Stimulated activated CD4-positive, alpha-beta T cell treated with anti-CD3 and anti-CD28 coated beads, Interleukin-1b, Interleukin-23, amount 100 ng/mL, for 1 hour (primary cell): ENCODE measurements around the gene TNFRSF18.

ENCODE experiments used
- DNase-seq, 2 donors: peaks; one replicate each; pipeline ENCODE4 v3.0.0-alpha.2; 2020; ENCODE audit warnings: low read depth in 2 of 2

Gene TNFRSF18

GRCh38 chr1:1213345-1214265 lies 7.2 kb upstream of the TNFRSF18 start, which contains the start of gene TNFRSF4:
Gene TNFRSF4, minus strand, starts transcription at chr1:1214153. Its CDS starts 26 bp downstream, at chr1:1214127.
- no peak for DNase-seq

DNA sequence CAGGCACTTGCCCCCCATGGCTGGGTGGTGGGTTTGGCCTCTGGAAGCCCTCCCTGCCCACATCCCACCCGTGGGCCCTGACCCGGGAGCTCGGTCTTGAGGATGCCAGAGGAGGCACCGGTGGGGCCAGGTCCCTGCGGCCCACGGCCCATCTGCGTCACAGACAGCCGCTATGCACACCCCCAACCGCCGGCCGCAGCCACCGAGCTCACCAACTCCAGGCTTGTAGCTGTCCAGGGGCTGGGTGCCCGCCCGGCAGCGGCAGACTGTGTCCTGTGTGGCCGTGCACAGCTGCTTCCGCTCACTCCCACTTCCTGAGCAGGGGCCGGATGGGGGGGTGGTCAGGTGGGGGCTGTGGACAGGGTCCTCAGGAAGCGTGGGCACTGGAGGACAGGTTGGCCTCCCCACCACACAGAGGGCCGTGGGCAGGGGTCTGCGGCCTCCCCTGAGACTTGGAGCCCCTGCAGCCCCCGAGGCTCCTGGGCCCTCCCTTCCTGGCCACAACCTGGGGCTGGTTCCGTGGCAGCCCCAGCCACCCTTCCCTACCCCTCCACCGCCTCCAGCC lies 6.5 kb upstream of the TNFRSF18 start:
- no peak for DNase-seq

DNA sequence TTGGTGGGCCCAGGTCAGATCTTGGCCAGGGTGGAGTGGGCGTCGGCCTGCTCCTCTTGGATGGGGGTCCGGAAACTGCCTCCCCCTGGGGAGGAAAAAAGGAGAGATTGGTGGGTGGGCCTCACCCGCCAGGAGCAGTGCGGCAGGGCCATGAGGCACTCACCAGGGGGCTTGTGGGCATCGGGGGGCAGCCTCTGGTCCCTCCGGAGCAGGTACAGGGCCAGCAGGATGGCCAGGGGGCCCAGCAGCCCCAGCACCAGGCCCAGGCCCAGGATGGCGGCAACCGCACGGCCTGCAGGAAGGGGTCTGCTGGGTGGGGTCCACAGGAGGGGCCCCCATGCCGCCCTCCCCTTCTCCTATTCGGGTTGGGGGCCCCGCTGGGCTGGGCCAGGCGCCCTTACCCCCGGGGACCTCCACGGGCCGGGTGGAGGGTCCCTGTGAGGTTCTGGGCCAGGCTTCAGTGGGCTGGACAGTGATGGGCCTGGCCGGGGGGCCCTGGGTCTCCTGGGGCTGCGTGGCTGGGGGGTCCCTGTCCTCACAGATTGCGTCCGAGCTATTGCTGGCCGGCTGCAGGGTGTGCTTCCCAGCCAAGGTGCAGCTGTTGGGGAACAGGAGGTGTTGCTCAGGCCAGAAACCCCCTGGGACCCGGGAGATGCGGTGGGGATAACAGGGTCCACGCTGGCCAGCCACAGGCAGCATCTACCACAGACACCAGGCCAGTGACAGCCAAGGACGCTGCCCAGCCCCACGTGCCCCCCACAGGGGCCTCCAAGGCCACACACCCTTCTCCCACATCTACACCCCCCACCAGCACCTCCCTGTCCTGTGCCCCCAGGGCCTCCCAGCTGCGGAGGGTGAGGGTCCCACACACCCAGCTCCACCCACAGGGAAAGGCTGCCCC lies 5.4 kb upstream of the TNFRSF18 start:
- DNase-seq = no peak

DNA sequence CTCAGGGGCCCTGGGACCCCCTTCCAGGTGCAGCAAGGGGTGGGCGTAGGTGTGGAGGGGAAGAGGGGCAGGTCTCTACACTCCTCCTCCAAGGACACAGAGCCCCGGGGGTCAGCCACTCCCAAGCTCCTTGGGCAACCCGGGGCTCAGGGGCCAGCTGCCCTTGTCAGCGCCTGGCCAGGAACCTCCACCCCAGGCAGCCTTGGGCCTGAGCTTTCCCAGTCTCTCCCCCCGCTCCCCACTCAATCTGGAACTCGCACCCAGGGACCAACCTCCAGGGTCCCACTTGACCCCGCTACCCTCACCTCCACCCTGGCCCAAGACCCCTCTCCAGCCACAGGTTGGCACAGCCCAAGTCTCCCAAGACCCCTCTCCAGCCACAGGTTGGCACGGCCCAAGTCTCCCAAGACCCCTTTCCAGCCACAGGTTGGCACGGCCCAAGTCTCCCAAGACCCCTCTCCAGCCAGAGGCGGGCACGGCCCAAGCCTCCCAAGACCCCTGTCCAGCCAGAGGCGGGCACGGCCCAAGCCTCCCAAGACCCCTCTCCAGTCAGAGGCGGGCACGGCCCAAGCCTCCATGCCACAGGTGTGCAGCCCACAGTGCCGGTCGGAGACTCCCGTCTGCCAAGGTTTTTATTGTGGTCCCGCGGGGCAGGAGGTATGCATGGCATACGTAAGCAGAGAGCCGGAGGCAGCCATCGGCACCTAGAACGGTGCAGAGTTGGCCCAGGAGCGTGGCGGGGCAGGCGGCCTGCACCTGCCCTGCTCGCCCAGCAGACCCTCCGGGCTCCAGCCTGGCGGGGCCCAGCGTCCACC lies 4.5 kb upstream of the TNFRSF18 start:
- no peak for DNase-seq

- no peak for DNase-seq
These were observed 2.5 kb upstream of the TNFRSF18 start for GRCh38 chr1:1208713-1209433.

DNA sequence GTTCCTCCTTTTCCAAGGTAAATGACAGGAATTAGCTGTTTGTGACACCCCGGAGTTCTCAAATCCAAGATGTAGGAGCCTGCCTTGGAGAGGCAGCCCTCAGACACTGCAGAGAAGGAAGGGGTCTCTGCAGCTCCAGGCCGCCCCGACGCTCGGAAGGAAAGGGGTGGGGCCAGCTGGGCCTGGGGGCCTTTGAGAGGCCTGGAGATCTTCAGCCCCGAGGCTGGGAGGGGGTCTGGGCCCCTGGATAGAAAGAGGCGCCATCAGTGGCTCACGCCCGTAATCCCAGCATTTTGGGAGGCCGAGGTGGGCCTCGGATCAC lies 1.1 kb upstream of the TNFRSF18 start:
- no peak for DNase-seq

DNA sequence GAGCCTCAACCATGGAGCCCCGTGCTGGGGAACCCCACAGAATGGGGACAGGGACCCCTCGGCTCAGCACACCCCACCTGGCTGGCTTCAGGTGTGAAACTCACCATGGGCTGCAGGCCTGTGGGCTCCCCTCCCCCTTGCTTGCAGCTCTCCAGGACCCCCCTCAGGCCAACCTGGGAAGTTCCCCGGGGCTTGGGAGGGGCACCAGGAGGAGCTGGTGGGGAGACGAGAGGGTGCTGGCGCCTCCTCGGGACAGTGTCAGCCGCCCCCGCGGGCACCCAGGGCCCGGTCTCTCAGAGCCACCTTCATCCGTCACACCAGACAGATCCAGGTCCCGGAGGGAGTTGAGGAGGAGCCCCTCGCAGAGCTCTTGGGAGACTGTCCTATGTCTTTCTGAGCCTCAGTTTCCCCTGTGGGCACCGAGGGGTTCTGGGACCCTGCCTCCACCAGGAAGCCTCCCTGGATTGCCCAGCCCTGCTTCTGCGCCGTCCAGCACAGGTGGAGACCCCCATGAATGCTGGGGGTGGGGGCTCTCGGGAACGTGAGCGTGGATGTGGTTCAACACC lies 657 bp upstream of the TNFRSF18 start:
- no peak for DNase-seq

- DNase-seq = no peak
These were observed 520 bp downstream of the TNFRSF18 start for GRCh38 chr1:1205769-1206375.

- DNase-seq = no peak
These were observed 1.2 kb downstream of the TNFRSF18 start for GRCh38 chr1:1204998-1205768.

DNA sequence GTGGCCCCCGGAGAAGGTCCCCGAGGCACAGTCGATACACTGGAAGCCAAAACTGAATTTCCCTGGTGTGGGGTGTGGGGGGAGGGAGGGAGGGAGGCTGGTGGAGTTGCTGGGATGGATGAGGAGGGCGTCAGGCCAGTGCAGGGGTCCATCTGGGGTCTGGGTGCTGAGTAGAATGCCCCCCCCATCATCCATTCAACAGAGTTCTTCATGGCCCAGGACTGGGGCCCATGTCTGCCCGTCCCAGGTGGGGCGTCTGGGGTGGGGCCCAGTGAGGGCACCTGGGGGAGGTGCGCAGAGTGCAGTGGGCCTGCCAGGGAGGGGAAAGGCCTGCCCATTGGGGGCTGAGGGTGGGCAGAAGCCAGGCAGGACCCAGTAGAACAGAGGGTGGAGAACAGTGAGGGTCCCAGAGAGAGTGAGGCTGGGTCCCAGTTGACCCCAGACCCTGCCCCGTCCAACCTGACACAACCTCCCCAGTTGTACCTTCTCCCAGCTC lies 1.9 kb downstream of the TNFRSF18 start:
- DNase-seq = no peak

DNA sequence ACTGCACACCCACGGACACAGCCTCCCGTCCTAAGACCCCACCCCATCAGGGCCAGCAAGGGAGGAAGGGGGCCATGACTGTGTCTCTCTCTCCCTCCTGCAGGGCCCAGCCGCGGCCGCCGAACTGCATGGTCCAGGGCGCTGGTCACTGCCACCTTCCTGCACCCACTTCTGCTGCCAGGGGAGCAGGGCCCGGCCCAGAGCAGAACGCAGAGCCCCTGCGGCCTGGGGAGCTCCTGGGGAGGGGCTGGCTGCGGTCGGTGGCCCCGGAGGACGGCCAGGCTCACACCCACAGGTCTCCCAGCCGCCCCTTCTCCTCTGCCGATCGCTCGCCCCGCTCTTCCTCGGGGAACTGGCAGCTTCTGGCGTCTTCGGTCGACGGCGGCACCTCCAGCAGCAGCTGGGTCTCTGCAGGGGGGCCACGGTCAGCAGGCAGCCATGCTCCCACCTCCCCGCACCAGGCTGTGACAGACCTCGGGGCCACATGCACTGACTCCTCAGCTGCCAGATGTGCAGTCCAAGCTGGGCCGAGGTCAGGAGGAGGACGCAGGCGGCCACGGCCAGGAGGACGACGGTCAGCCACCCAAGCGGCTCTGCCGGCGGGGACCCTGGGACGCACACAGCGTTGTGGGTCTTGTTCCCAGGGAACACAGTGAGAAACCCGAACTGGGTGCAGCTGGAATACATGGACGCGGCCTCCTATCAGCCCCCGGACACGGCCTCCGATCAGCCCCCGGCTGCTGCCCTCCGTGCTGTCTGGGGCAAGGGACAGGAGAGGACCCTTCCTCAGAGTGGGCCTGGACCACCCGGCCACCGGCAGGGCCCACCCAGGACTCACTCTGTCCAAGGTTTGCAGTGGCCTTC lies 2.6 kb downstream of the TNFRSF18 start:
- no peak for DNase-seq

GRCh38 chr1:1202831-1203560 lies 3.4 kb downstream of the TNFRSF18 start:
- no peak for DNase-seq

- DNase-seq = peak; percentile 84 to 93
These were observed 5.2 kb downstream of the TNFRSF18 start for GRCh38 chr1:1200876-1201810.

DNA sequence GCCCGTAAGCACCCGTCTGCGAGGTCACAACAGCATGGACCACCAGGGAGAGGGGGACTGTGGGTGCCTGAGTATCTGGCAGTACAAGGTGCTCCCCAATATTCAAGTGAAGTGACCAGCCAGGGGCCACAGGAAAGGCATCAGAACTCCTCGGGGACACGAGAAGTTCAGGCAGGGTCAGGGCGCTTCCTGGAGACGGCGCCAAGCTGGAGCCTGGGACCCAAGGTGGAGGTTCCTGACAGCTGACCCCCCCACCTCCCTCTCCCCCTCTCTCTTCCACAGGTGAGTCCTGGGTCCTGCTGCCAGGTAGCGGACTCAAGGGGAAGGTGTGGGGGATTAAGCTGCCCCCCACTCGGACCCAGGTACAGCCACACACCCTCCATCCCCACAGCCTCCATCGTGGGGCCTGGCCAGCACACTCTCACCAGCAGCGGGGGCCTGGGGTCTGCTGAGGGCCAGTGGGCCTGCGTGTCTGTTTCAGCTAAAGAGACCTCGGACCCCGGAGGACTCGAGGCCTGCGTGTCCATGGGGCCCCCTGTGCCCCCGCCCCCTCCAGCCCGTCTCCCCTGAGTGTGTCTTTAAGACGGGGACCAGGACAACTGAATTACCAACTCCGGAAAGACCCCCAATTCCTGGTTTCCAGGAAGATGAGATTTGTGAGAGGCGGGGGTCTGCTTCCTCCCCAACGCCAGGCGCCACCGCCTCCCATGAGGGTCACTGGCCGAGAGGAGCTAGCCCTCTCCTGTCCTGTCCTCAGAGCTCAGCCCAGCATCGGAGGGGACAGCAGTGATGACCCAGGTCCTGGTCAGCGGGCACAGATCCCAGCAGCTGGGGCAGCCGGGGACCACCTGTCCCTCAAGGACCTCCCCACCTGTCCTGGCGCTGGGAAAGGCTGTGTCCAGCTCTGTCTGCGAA lies 6.2 kb downstream of the TNFRSF18 start:
- DNase-seq = no peak
